K562 (cell line): ENCODE results near the gene DSG2. TPM values are rescaled to one million over a fixed set of nuclear protein-coding genes. Genes with fewer than 3 reads are reported as not detected.

Experiments
- BRD4 ChIP-seq: fragments of 200-600 bp; sonication (generic); IDR thresholded peaks from 2 replicates; pipeline ENCODE4 v1.6.1; 2017; ENCODE audit warnings: inconsistent platforms
- CSDE1 ChIP-seq, 2 experiments: fragments of 450-650 bp; IDR thresholded peaks; 2 replicates each; pipeline ENCODE4 v1.6.1; 2016; ENCODE audit warnings: mild to moderate bottlenecking in 1 of 2
- E2F3 ChIP-seq: fragments of 250-450 bp; sonication (Bioruptor Pico); IDR thresholded peaks from 2 replicates; pipeline ENCODE4 v1.4.0; 2020; ENCODE audit warnings: mild to moderate bottlenecking
- LCOR ChIP-seq: sonication (generic); formaldehyde crosslinking; IDR thresholded peaks from 2 replicates; pipeline ENCODE4 v1.8.0; 2022; ENCODE audit warnings: mild to moderate bottlenecking, missing genetic modification reagents
- MNT ChIP-seq, 2 experiments: fragments of 450-650 bp; conservative IDR thresholded peaks; 2 replicates each; pipeline ENCODE4 v1.6.1; 2017; ENCODE audit warnings: mild to moderate bottlenecking in 2 of 2, moderate library complexity in 2 of 2
- U2AF1 ChIP-seq: fragments of 200-400 bp; formaldehyde crosslinking; optimal IDR thresholded peaks from 2 replicates; pipeline ENCODE3; 2017; ENCODE audit warnings: mild to moderate bottlenecking, low read depth, low read length, moderate library complexity
- ZNF324 ChIP-seq: fragments of 250-450 bp; sonication (Bioruptor Pico); IDR thresholded peaks from 2 replicates; pipeline ENCODE4 v1.4.0; 2020; ENCODE audit warnings: mild to moderate bottlenecking
- ZNF444 ChIP-seq: fragments of 250-450 bp; sonication (Bioruptor Pico); IDR thresholded peaks from 2 replicates; pipeline ENCODE4 v1.4.0; 2020; ENCODE audit warnings: mild to moderate bottlenecking, moderate library complexity
- polyA plus RNA-seq, 8 experiments: library from polyadenylated mRNA; depleted of rRNA in 4 of 8; stranded (reverse) in 5 of 8; unstranded in 3 of 8; fragments of >200 nt; fragmentation: Nextera tagmentation in 2 of 8; fragmentation: Illumina TruSeq in 1 of 8; extraction: Ambion mirVana in 2 of 8; extraction: Trizol in 1 of 8; gene quantifications; 2 replicates each; pipeline versions ENCODE4 v1.2.1 to v1.2.3, GENCODE V29; 2011 to 2014; ENCODE audit warnings: inconsistent platforms in 1 of 8, missing spikeins in 1 of 8
- total RNA-seq, 7 experiments: library from RNA; depleted of rRNA in 6 of 7; stranded (reverse); fragments of >200 nt in 6 of 7; fragmentation: Illumina TruSeq in 2 of 7; extraction: Trizol in 2 of 7; gene quantifications; 2 replicates each; pipeline versions ENCODE4 v1.2.1 to v1.2.3, GENCODE V29; 2011 to 2021; ENCODE audit warnings: low replicate concordance in 1 of 7
- TF ChIP-seq, protein P1 (sequence below): fragments of 450-650 bp; IDR thresholded peaks from 2 replicates; pipeline ENCODE4 v1.6.1; 2016; ENCODE audit warnings: mild to moderate bottlenecking, moderate library complexity

Gene DSG2
- total and polyA plus RNA-seq, 9 of the 15 experiments (the other 6 are each of a cell fraction or from before 2014, with no cell fraction given): 16.9 to 68.6 (median 41.3) TPM

DNA sequence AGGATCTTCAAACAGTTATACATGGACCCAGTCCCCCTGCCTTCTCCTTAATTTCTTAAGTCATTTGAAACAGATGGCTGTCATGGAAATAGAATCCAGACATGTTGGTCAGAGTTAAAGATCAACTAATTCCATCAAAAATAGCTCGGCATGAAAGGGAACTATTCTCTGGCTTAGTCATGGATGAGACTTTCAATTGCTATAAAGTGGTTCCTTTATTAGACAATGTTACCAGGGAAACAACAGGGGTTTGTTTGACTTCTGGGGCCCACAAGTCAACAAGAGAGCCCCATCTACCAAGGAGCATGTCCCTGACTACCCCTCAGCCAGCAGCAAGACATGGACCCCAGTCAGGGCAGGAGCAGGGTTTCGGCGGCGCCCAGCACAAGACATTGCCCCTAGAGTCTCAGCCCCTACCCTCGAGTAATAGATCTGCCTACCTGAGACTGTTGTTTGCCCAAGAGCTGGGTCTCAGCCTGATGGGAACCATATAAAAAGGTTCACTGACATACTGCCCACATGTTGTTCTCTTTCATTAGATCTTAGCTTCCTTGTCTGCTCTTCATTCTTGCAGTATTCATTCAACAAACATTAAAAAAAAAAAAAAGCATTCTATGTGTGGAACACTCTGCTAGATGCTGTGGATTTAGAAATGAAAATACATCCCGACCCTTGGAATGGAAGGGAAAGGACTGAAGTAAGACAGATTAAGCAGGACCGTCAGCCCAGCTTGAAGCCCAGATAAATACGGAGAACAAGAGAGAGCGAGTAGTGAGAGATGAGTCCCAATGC is 98.3 kb downstream of the DSG2 start (continued):
- TF ChIP-seq U2AF1 (no peak), E2F3 (CRISPR knock-in tag) (no peak), ZNF444 (CRISPR knock-in tag) (no peak), MNT (conservative IDR thresholded peaks at IDR 0.05) (no peak), CSDE1 (IDR thresholded peaks at IDR 0.05) (no peak), LCOR (CRISPR knock-in tag) (no peak), BRD4 (no peak), ZNF324 (no peak)
- TF ChIP-seq, protein P1, sequence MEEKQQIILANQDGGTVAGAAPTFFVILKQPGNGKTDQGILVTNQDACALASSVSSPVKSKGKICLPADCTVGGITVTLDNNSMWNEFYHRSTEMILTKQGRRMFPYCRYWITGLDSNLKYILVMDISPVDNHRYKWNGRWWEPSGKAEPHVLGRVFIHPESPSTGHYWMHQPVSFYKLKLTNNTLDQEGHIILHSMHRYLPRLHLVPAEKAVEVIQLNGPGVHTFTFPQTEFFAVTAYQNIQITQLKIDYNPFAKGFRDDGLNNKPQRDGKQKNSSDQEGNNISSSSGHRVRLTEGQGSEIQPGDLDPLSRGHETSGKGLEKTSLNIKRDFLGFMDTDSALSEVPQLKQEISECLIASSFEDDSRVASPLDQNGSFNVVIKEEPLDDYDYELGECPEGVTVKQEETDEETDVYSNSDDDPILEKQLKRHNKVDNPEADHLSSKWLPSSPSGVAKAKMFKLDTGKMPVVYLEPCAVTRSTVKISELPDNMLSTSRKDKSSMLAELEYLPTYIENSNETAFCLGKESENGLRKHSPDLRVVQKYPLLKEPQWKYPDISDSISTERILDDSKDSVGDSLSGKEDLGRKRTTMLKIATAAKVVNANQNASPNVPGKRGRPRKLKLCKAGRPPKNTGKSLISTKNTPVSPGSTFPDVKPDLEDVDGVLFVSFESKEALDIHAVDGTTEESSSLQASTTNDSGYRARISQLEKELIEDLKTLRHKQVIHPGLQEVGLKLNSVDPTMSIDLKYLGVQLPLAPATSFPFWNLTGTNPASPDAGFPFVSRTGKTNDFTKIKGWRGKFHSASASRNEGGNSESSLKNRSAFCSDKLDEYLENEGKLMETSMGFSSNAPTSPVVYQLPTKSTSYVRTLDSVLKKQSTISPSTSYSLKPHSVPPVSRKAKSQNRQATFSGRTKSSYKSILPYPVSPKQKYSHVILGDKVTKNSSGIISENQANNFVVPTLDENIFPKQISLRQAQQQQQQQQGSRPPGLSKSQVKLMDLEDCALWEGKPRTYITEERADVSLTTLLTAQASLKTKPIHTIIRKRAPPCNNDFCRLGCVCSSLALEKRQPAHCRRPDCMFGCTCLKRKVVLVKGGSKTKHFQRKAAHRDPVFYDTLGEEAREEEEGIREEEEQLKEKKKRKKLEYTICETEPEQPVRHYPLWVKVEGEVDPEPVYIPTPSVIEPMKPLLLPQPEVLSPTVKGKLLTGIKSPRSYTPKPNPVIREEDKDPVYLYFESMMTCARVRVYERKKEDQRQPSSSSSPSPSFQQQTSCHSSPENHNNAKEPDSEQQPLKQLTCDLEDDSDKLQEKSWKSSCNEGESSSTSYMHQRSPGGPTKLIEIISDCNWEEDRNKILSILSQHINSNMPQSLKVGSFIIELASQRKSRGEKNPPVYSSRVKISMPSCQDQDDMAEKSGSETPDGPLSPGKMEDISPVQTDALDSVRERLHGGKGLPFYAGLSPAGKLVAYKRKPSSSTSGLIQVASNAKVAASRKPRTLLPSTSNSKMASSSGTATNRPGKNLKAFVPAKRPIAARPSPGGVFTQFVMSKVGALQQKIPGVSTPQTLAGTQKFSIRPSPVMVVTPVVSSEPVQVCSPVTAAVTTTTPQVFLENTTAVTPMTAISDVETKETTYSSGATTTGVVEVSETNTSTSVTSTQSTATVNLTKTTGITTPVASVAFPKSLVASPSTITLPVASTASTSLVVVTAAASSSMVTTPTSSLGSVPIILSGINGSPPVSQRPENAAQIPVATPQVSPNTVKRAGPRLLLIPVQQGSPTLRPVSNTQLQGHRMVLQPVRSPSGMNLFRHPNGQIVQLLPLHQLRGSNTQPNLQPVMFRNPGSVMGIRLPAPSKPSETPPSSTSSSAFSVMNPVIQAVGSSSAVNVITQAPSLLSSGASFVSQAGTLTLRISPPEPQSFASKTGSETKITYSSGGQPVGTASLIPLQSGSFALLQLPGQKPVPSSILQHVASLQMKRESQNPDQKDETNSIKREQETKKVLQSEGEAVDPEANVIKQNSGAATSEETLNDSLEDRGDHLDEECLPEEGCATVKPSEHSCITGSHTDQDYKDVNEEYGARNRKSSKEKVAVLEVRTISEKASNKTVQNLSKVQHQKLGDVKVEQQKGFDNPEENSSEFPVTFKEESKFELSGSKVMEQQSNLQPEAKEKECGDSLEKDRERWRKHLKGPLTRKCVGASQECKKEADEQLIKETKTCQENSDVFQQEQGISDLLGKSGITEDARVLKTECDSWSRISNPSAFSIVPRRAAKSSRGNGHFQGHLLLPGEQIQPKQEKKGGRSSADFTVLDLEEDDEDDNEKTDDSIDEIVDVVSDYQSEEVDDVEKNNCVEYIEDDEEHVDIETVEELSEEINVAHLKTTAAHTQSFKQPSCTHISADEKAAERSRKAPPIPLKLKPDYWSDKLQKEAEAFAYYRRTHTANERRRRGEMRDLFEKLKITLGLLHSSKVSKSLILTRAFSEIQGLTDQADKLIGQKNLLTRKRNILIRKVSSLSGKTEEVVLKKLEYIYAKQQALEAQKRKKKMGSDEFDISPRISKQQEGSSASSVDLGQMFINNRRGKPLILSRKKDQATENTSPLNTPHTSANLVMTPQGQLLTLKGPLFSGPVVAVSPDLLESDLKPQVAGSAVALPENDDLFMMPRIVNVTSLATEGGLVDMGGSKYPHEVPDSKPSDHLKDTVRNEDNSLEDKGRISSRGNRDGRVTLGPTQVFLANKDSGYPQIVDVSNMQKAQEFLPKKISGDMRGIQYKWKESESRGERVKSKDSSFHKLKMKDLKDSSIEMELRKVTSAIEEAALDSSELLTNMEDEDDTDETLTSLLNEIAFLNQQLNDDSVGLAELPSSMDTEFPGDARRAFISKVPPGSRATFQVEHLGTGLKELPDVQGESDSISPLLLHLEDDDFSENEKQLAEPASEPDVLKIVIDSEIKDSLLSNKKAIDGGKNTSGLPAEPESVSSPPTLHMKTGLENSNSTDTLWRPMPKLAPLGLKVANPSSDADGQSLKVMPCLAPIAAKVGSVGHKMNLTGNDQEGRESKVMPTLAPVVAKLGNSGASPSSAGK: no peak
